NCI-H526 (cell line): ENCODE results near the gene DPPA2.
"Not testable (repeated sequence)": the region's sequence is repeated elsewhere in the genome, so short reads cannot be mapped to it uniquely, and the experiment has no call there.

ENCODE experiments used
- DNase-seq, 2 experiments: peaks; one replicate each; lab custom pipeline; 2025; lab: John Stamatoyannopoulos, UW

Gene DPPA2

GRCh38 chr3:109316162-109316730, at the start of gene DPPA2:
DPPA2 (minus strand) TSS chr3:109316517; CDS start chr3:109314542, 1,975 bp downstream.
- no peak for DNase-seq

GRCh38 chr3:109364088-109364487, 47.8 kb upstream of the DPPA2 start:
- no peak for DNase-seq

DNA sequence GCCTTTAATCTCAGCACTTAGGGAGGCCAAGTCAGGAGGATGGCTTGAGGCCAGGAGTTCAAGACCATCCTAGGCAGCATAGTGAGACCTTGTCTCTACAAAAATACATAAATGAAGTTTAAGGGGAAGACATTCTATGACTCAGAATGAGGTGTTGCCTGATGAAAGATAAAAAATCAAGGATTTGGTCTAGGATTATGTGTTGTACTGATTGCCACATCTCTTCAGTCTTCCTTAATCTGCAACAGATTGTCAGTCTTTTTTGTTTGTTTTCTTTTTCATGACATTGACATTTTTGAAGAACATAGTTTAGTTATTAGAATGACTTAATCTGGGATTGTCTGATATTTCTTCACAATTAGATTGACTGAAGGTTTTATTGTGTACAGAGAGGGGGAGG, 47.3 kb upstream of the DPPA2 start:
- DNase-seq, result no peak

- no peak for DNase-seq
Observed at GRCh38 chr3:109362823-109363222, 46.5 kb upstream of the DPPA2 start.

GRCh38 chr3:109358809-109359208, 42.5 kb upstream of the DPPA2 start:
- DNase-seq, result not testable (repeated sequence)

GRCh38 chr3:109356442-109357155, 40.3 kb upstream of the DPPA2 start:
- peak; percentile 71 to 80 for DNase-seq

DNA sequence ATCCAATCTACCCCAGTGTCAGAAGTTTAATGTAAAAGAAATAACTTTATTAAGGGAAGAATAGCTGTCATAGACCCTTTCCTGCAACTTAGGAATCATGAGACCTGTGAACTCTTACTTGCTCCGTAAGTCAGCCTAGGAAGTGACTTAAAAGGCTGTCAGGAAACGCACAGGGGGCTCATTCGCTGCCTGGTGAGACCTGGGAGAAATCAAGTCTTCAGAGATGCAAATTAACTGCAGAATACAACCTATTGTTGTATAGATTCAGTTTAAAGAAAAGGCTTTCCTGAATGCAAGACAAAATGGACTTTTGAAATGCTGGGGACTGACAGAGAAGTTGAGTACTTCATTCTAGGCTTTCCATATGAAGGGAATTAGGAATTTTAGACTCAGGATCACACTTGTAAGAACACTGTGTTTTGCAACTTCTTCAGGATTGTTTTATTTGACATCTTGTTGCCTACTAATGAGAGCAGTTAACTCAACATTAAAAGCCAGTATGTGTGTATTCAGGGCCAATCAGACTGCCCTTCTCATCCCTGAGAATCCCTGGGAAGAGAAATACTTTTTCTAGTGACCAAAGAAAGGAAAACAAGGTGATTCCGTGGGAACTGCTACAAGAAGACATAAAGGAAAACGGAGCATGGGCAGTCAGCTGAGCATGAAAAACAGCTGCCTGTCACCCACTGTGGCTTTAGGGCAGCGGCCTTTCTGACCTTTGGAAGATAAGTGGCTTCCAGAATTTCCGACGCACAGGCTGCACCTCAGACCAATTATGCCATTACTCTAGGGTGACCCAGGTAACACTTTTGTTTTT, 39.5 kb upstream of the DPPA2 start:
- DNase-seq, result peak in 1 of 2 experiments; percentile 29

- DNase-seq, result no peak
Observed at GRCh38 chr3:109353057-109353456, 36.7 kb upstream of the DPPA2 start.

DNA sequence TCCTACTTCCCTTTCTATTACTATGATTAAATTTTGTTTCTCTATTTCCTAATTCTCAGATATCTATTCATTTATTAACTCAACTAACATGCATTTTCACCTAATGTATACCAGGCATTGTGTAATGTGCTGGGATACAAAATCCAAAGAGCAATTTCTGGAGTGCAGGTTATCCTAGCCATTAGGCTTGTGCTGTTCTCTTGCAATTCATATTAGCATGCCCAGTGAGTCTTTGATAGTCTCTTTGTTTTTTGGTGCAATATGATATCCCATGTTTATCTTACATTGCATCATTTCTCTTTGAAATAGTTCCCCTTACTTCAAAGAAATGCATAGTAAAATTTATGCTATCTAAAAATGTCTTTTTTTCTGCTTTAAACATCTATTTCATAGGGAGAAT, 34.9 kb upstream of the DPPA2 start:
- no peak for DNase-seq

GRCh38 chr3:109346770-109347295, 30.5 kb upstream of the DPPA2 start:
- no peak for DNase-seq

DNA sequence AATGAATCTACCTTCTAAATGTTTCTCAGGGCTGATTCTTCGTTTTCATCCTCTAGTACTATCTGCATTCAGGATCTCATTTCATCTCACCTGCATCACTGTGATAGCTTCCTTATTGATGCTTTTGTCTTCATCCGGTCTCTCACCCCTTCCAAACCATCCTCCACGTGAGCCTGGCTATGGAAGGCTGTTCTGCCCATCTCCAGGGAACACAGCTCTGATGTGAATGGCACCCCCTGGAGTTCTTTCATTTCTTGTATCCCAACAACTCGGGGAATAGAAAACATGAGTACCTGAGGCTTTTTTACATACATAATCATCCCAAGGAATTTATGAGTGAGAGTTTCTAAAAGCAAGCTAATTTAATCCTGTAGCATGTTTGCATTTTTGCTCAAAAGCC, 29.8 kb upstream of the DPPA2 start:
- no peak for DNase-seq

- no peak for DNase-seq
Observed at GRCh38 chr3:109339714-109340648, 23.7 kb upstream of the DPPA2 start.

DNA sequence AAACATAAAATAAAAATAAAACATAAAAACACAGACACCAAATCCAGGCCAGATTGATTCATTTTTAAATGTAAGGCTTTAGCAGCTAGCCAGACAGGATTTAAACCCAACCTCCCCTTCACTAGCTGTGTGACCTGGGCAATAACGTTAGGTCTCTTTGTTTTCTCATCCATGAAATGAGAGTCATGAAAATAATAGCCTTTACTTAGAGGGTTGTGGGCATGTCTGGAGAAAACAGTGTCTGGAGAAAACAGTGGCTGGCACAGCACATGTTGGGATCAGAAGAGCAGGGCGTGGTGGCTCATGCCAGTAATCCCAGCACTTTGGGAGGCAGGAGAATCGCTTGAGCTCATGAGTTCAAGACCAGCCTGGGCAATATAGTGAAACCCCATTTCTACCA, 22.9 kb upstream of the DPPA2 start:
- DNase-seq, result no peak

DNA sequence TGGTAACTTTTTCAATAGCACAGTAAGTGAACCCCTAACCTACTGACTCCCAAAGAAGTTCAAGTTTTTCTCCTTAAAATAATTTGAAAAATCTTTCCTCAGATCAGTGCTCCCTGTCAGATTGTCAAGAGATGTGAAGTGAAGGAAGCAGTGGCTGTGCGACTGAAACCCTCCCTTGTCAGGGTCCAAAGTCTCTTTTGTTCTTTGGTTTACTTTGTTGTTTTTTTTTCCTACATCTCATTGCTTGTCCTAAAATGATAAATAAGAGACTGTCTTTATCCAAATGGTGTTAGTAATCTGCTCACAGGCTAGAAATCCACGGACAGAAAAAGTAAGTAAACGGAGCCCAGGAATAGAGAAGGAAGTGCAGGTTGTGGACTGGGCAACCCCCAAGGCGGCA, 22.0 kb upstream of the DPPA2 start:
- no peak for DNase-seq

DNA sequence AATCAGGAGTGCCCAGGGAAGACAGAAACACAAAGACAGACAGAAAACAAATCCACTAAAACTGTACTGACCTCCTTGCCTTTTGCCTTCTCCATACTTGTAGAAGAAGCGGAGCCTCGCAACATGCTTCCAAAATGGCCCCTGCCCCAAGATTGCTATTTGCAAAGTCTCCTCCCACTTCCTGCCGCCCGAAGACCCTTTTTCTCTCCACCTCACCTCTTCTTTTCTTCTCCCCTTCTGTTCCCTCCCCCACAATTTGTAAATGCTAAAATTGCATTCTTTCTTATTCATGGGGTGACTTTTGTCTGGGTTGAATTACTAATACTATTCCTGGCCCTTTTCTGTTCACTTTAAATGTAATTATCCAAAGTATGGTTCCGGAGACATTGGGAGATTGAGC, 21.1 kb upstream of the DPPA2 start, which contains the start of gene DPPA4:
TSS of gene DPPA4 (minus strand) at position 154 of the 400 bp plus-strand sequence. CDS start at position 125, 29 bp downstream.
- DNase-seq, result no peak

DNA sequence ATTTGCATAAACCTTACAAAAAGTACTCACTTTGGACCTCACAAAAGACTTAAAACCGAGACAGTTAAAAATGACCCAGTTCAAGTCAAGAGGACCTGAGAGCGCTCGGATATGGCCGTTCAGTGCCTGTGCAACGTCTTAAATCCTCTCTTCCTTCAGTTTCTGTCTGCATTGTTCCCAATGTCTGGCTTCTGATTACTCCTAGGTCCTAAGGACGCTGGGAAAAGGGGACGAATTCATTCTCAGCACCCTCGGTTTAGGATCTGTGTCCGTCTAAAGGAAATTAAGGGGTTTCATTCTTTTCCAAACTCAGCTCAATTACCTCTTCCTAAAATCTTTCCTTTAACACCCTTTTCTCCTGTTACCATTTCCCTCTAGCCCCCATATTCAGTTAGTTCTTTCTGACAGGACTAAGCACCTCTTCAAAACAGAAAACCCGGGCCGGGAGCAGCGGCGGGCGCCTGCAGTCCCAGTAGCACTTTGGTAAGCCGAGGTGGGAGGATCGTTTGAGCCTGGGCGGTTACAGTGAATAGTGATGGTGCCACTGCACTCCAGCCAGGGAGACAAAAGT, 20.1 kb upstream of the DPPA2 start:
- no peak for DNase-seq

- DNase-seq, result no peak
Observed at GRCh38 chr3:109334572-109334971, 18.3 kb upstream of the DPPA2 start.

DNA sequence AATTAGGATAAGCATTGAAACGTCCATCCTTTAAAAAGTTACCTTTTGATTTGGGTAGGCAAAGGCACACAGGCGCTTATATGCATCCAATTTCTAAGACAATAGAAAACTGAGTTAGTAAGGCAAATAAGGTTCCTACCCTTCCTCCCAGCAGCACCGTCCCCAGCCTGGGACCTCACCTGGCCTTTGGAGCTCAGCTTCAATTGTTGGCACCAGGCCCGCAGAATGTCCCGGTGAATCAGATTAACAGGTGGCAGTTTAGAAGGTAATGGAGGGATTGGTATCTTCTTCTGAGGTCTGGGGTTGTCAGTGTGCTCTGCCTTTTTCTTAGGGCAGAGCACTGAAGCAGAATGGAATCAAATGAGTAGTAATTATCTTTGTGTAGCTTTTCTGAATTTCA, 15.4 kb upstream of the DPPA2 start:
- DNase-seq, result no peak

- no peak for DNase-seq
Observed at GRCh38 chr3:109330405-109330804, 14.1 kb upstream of the DPPA2 start.

- DNase-seq, result no peak
Observed at GRCh38 chr3:109328202-109328601, 11.9 kb upstream of the DPPA2 start.

DNA sequence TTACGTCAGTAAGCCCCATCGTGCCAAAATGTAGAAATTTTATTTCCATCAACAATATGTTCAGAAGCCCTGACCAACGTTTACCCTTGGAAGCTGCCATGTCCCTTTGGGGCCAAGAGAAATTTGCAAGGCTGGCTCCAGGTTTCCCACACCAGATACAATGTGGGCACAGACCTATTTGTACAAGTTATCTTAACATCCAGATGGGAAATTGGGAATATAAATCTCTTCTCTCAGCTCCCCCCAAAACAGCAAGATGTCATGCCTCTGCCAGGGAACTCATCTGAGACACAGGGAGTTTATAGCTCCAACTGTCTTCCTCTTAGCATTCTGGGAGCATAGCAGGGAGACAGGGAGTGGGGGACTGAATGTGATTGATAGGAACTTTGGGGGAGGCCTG, 9.3 kb upstream of the DPPA2 start:
- no peak for DNase-seq
